ENCODE results near the gene B3GNT8.

DNA sequence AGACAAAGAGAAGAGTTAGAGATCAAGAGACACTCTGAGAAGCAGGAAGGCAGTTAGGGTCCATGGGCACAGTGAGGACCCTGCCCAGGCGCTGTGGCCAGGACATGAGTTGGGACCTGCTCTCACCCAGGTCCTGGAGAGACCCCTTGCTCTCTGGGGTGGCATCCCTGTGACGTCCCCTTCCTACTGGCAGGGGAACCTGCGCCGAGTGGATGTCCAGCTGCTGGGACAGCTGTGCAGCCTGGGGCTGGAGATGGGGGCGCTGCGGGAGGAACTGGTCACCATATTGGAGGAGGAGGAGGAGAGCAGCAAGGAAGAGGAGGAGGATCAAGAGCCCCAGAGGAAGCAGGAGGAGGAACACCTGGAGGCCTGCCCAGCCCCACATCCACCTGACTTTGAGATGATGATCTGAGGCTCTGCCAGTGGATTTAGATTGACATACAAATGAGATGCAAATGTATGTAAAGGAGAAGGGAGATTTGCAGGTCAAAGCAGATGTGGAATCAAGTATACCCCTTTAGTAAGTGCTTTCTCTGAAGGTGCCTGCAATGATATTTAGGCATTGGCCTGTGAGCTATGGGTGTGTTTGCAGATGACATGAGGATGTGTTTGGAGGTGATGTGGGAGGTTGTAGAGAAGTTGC lies 16.8 kb upstream of the B3GNT8 start:
- TF ChIP-seq, protein P1, sequence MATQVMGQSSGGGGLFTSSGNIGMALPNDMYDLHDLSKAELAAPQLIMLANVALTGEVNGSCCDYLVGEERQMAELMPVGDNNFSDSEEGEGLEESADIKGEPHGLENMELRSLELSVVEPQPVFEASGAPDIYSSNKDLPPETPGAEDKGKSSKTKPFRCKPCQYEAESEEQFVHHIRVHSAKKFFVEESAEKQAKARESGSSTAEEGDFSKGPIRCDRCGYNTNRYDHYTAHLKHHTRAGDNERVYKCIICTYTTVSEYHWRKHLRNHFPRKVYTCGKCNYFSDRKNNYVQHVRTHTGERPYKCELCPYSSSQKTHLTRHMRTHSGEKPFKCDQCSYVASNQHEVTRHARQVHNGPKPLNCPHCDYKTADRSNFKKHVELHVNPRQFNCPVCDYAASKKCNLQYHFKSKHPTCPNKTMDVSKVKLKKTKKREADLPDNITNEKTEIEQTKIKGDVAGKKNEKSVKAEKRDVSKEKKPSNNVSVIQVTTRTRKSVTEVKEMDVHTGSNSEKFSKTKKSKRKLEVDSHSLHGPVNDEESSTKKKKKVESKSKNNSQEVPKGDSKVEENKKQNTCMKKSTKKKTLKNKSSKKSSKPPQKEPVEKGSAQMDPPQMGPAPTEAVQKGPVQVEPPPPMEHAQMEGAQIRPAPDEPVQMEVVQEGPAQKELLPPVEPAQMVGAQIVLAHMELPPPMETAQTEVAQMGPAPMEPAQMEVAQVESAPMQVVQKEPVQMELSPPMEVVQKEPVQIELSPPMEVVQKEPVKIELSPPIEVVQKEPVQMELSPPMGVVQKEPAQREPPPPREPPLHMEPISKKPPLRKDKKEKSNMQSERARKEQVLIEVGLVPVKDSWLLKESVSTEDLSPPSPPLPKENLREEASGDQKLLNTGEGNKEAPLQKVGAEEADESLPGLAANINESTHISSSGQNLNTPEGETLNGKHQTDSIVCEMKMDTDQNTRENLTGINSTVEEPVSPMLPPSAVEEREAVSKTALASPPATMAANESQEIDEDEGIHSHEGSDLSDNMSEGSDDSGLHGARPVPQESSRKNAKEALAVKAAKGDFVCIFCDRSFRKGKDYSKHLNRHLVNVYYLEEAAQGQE (IDR thresholded peaks at IDR 0.05; ENCODE audit: low read depth) = no peak
- TF ChIP-seq, protein P2, sequence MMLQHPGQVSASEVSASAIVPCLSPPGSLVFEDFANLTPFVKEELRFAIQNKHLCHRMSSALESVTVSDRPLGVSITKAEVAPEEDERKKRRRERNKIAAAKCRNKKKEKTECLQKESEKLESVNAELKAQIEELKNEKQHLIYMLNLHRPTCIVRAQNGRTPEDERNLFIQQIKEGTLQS (IDR thresholded peaks at IDR 0.05) = no peak
- TF ChIP-seq, protein P3, sequence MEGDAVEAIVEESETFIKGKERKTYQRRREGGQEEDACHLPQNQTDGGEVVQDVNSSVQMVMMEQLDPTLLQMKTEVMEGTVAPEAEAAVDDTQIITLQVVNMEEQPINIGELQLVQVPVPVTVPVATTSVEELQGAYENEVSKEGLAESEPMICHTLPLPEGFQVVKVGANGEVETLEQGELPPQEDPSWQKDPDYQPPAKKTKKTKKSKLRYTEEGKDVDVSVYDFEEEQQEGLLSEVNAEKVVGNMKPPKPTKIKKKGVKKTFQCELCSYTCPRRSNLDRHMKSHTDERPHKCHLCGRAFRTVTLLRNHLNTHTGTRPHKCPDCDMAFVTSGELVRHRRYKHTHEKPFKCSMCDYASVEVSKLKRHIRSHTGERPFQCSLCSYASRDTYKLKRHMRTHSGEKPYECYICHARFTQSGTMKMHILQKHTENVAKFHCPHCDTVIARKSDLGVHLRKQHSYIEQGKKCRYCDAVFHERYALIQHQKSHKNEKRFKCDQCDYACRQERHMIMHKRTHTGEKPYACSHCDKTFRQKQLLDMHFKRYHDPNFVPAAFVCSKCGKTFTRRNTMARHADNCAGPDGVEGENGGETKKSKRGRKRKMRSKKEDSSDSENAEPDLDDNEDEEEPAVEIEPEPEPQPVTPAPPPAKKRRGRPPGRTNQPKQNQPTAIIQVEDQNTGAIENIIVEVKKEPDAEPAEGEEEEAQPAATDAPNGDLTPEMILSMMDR (IDR thresholded peaks at IDR 0.05 in 2 of 3, conservative IDR thresholded peaks at IDR 0.05 in 1 of 3; ENCODE audit: borderline replicate concordance in 1 of 3, insufficient read depth in 1 of 3, low read depth in 2 of 3, low read length in 2 of 3) = no peak
- no peak for TF ChIP-seq POLR2A (IDR thresholded peaks at IDR 0.05; ENCODE audit: borderline replicate concordance, extremely low read depth, insufficient read depth, insufficient read length)
- TF ChIP-seq POLR2AphosphoS5 (IDR thresholded peaks at IDR 0.05; ENCODE audit: low read depth, low read length) = no peak
- TF ChIP-seq CEBPB (IDR thresholded peaks at IDR 0.05; ENCODE audit: low read depth) = no peak
- TF ChIP-seq, protein P4, sequence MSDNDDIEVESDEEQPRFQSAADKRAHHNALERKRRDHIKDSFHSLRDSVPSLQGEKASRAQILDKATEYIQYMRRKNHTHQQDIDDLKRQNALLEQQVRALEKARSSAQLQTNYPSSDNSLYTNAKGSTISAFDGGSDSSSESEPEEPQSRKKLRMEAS (IDR thresholded peaks at IDR 0.05) = no peak
- TF ChIP-seq ZNF274 (IDR thresholded peaks at IDR 0.05; ENCODE audit: low read depth, low read length) = no peak
- TF ChIP-seq SIN3A (IDR thresholded peaks at IDR 0.05; ENCODE audit: low read depth) = no peak
- TF ChIP-seq EZH2phosphoT487 (IDR thresholded peaks at IDR 0.05; ENCODE audit: borderline replicate concordance) = no peak

Data from HCT116 (cell line).